RWPE2 (cell line): ENCODE results near the gene PRDM16.

Experiments used
- ATAC-seq: fragments of 200-7000 bp; cut with Tn5 transposase; 3 replicates; pipeline ENCODE4 v1.9.1; 2021; ENCODE audit warnings: low read depth
- DNase-seq: peaks from one replicate; pipeline ENCODE4 v3.0.0-alpha.2; 2020; ENCODE audit warnings: low spot score
- H3K27ac ChIP-seq: fragments of 450-650 bp; 2 replicates; pipeline ENCODE4 v1.5.1; 2017; ENCODE audit warnings: mild to moderate bottlenecking; ENCODE audit not compliant: poor library complexity, severe bottlenecking
- H3K27me3 ChIP-seq: fragments of 250-450 bp; sonication (Bioruptor Pico); 2 replicates; pipeline ENCODE4 v1.5.1; 2021; ENCODE audit warnings: mild to moderate bottlenecking, moderate library complexity; ENCODE audit not compliant: insufficient read depth, poor library complexity, severe bottlenecking
- H3K36me3 ChIP-seq: fragments of 250-450 bp; sonication (Bioruptor Pico); 2 replicates; pipeline ENCODE4 v1.5.1; 2020; ENCODE audit warnings: low read depth, mild to moderate bottlenecking, moderate library complexity
- H3K4me1 ChIP-seq: fragments of 250-450 bp; sonication (Bioruptor Pico); 2 replicates; pipeline ENCODE4 v1.5.1; 2021; ENCODE audit warnings: mild to moderate bottlenecking, moderate library complexity; ENCODE audit not compliant: insufficient read depth, poor library complexity, severe bottlenecking
- H3K4me3 ChIP-seq: fragments of 250-450 bp; sonication (Bioruptor Pico); 2 replicates; pipeline ENCODE4 v1.5.1; 2021; ENCODE audit warnings: mild to moderate bottlenecking, moderate library complexity; ENCODE audit not compliant: severe bottlenecking
- H3K9me3 ChIP-seq: fragments of 250-450 bp; sonication (Bioruptor Pico); 2 replicates; pipeline ENCODE4 v1.5.1; 2021; ENCODE audit warnings: mild to moderate bottlenecking, moderate library complexity; ENCODE audit not compliant: severe bottlenecking
- TF ChIP-seq, protein P1 (sequence below): fragments of 450-650 bp; IDR thresholded peaks from one replicate; pipeline ENCODE4 v1.5.1; 2017; ENCODE audit warnings: mild to moderate bottlenecking, moderate library complexity; ENCODE audit not compliant: poor library complexity, severe bottlenecking

PRDM16 gene

DNA sequence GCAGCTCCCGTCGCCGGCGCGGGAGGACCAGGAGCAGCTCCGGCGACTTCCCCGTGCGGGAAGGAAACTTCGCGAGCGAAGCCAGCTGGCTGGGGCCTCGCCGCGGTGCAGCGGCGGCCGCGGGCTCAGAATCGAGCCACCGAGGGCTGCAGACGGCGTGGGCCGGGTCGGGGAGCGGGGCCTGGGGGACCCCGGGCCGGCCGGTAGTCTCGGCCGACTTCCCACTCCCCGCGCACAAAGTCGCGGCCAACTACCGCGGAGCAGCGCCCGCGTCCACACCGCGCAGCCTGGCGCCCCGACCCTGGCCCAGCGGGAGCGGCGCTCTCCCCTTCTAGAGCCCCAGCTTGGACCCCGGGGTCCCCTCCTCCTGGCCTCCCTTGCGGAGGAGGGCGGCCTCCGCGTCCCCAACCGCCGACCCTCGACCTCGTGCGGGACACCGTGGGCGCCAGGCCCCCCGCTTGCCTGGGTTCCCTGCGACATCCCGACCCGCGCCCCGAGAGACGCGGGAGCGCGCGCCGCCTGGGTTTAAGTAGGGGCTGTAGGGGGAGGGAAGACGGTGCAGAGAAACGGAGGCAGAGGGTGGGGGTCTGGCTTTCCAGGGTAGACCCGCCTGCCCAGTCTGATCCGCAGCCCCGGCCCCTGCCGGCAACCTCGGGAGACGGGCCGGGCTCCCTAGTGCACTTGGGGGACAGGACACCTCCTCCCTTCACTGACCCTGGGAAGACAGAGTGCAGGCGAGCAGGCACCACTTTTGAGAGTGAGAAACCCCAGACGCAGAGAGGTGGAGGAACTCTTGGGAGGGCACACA lies 4.7 kb downstream of the PRDM16 start:
- Histone ChIP-seq H3K27me3 (peaks cover 55% of the 10 kb centered on the region), H3K4me1 (no peaks in the 10 kb centered on the region), H3K36me3 (no peaks in the 10 kb centered on the region), H3K9me3 (no peaks in the 10 kb centered on the region), H3K4me3 (no peak overlapping the region), H3K27ac (no peak overlapping the region)
- TF ChIP-seq, protein P1, sequence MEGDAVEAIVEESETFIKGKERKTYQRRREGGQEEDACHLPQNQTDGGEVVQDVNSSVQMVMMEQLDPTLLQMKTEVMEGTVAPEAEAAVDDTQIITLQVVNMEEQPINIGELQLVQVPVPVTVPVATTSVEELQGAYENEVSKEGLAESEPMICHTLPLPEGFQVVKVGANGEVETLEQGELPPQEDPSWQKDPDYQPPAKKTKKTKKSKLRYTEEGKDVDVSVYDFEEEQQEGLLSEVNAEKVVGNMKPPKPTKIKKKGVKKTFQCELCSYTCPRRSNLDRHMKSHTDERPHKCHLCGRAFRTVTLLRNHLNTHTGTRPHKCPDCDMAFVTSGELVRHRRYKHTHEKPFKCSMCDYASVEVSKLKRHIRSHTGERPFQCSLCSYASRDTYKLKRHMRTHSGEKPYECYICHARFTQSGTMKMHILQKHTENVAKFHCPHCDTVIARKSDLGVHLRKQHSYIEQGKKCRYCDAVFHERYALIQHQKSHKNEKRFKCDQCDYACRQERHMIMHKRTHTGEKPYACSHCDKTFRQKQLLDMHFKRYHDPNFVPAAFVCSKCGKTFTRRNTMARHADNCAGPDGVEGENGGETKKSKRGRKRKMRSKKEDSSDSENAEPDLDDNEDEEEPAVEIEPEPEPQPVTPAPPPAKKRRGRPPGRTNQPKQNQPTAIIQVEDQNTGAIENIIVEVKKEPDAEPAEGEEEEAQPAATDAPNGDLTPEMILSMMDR, result no peak
- no peak for DNase-seq
- no peak for ATAC-seq

DNA sequence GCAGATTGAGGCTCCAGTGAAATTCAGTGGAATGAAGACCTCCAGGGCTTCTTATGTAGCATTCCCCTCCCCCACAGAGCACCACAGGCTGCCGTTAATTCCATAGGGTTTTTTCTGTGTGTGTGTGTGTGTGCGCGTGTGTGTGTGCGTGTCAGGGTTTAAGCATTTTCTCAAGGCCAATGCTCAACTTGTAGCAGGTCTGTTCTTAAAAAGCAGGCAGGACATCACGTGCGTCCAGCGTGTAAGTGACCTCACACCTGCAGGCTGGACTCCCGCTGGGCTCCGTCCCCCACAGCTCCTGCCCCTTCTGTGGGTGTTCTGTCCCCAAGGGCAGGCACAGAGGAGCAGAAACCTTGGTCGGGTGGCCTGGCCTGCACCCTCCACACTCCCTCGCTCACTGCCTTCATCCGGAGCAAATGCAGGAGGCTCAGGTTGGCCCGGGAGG lies 5.3 kb downstream of the PRDM16 start:
- H3K27me3 ChIP-seq, result peaks cover 52% of the 10 kb centered on the region
- no peaks in the 10 kb centered on the region for H3K4me1 ChIP-seq
- H3K27ac ChIP-seq, result no peak overlapping the region
- no peaks in the 10 kb centered on the region for H3K9me3 ChIP-seq
- no peak for DNase-seq
- ATAC-seq, result no peak
- TF ChIP-seq, protein P1, result no peak
- H3K36me3 ChIP-seq, result no peaks in the 10 kb centered on the region
- no peak overlapping the region for H3K4me3 ChIP-seq

DNA sequence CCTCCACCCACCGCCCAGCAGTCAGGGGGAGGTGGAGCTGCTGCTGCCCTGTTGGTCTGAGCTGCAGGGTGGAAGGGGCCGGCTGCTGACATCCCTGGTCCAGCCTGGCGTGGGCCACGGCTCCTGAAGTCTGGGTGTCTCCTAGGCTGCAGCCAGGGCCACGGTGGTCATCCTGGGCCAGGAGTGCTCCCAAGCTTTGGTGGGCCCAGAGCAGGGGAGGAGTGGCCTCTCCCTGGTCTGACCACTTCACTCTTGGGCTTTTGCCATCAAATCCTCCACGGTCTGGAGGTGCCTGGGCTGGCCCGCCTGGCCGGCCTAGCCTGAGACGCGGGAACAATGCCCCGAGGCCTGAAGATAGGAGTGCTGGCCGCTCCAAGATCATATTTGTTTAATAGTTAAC lies 5.8 kb downstream of the PRDM16 start:
- ATAC-seq, result no peak
- no peaks in the 10 kb centered on the region for H3K4me1 ChIP-seq
- peaks cover 49% of the 10 kb centered on the region for H3K27me3 ChIP-seq

DNA sequence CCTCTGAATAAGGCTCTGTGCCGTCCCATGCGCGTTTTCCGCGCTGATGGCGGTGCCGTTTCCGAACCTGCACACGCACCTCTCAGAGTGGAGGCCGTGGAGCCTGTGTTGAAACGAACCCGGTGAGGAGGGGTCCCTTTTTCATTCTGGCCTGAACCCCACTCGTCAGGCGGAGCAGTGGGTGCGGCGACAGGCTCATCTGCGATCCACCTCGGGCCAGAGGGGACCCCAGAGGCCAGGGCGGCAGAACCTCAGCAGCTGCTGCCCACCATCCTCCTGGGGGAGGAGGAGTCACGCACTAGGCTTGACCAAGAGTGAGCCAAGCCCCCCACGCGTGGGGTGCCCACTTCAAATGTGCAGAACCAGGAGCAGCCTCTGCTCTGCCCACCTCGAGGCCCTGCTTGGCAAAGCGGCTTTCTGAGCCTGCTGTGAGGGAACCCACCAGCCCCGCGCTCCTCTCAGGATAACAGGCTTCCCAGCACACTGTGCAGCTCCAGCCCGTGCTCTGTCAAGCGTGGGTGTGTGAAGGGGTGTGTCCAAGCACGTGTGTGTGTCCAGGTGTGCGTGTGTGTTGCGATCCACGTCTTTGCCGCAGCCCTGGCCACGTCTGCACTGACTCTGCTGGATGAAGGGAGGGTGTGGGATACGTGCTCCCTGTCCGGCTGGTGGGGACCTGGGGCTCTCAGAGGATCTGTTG lies 6.8 kb downstream of the PRDM16 start:
- DNase-seq (no peak), ATAC-seq (no peak)
- peaks cover 49% of the 10 kb centered on the region for H3K27me3 ChIP-seq
- H3K9me3 ChIP-seq, result no peaks in the 10 kb centered on the region
- H3K27ac ChIP-seq, result no peak overlapping the region
- no peaks in the 10 kb centered on the region for H3K36me3 ChIP-seq
- no peaks in the 10 kb centered on the region for H3K4me1 ChIP-seq
- TF ChIP-seq, protein P1, result no peak
- H3K4me3 ChIP-seq, result no peak overlapping the region

More for the DNA sequence above, 5.8 kb downstream of the PRDM16 start:
- DNase-seq, result no peak
- no peak overlapping the region for H3K27ac ChIP-seq
- no peak overlapping the region for H3K4me3 ChIP-seq
- TF ChIP-seq, protein P1, result no peak
- no peaks in the 10 kb centered on the region for H3K9me3 ChIP-seq
- H3K36me3 ChIP-seq, result no peaks in the 10 kb centered on the region
